Measurements from ENCODE around the gene HTD2.

Gene HTD2

GRCh38 chr3:58349792-58350626, 43.7 kb downstream of the HTD2 start:
- no peak for TF ChIP-seq CTCF (IDR thresholded peaks at IDR 0.05)

GRCh38 chr3:58350627-58351013, 44.3 kb downstream of the HTD2 start:
- no peak for TF ChIP-seq CTCF (IDR thresholded peaks at IDR 0.05)

GRCh38 chr3:58351920-58352319, 45.6 kb downstream of the HTD2 start:
- TF ChIP-seq CTCF (IDR thresholded peaks at IDR 0.05), result no peak

- no peak for TF ChIP-seq CTCF (IDR thresholded peaks at IDR 0.05)
Measured at GRCh38 chr3:58352626-58353025, 46.3 kb downstream of the HTD2 start.

GRCh38 chr3:58353722-58354553, 47.6 kb downstream of the HTD2 start:
- TF ChIP-seq CTCF (IDR thresholded peaks at IDR 0.05), result no peak

- no peak for TF ChIP-seq CTCF (IDR thresholded peaks at IDR 0.05)
Measured at GRCh38 chr3:58355179-58355578, 48.9 kb downstream of the HTD2 start.

GRCh38 chr3:58356054-58356453, 49.7 kb downstream of the HTD2 start:
- no peak for TF ChIP-seq CTCF (IDR thresholded peaks at IDR 0.05)

Measured in LNCAP (cell line).